GM12874 (cell line): ENCODE results near the gene CDKN1B.

Experiments used
- CTCF ChIP-seq: IDR thresholded peaks from 2 replicates; pipeline ENCODE4 v1.5.1; 2011; ENCODE audit warnings: low read depth, mild to moderate bottlenecking, control low read depth, low read length, moderate library complexity; ENCODE audit not compliant: insufficient read depth

Gene CDKN1B

GRCh38 chr12:12689647-12690300, 27.4 kb upstream of the CDKN1B start:
- no peak for TF ChIP-seq CTCF

DNA sequence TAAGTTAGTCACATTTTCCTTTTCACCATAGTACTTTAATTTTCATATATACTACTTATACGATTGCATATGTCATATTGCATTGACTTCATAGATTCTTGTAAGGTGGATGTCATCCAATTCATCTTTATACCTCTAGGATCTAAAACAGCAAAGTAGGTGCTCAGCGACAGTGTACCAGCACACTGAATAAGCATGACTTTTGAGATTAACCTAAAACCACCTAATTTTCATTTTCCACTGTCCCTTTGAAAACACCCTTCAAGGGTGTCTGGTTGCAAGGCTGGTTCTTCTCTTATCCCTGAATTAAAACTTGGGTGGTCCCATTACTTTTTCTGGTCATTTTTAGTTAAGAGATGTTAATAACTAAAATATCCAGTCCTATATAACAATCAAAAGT, 25.6 kb upstream of the CDKN1B start:
- TF ChIP-seq CTCF, result no peak

- TF ChIP-seq CTCF, result no peak
Measured at GRCh38 chr12:12693111-12693671, 24.0 kb upstream of the CDKN1B start.

GRCh38 chr12:12696562-12697383, 20.4 kb upstream of the CDKN1B start:
- no peak for TF ChIP-seq CTCF

- no peak for TF ChIP-seq CTCF
Measured at GRCh38 chr12:12699345-12699744, 17.8 kb upstream of the CDKN1B start.

DNA sequence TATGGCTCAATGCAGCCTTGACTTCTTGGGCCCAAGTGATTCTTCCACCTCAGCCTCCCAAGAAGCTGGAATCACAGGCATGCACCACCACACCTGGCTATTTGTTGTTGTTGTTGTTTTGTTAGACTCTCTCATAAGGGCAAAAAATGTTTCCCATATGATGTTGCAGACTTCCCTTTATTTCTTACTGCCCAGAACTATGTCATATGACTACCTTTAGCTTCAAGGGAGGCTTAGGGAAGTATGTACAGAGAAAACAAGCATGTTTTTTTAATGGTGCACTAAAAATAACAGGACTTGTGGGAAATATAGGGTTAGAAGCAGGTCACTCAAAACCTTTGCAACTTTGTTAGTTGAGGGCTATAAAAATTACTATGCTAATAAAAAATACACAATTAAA, 16.9 kb upstream of the CDKN1B start:
- no peak for TF ChIP-seq CTCF

- no peak for TF ChIP-seq CTCF
Measured at GRCh38 chr12:12701457-12701856, 15.7 kb upstream of the CDKN1B start.
